H9 (cell line): ENCODE data around the gene VDAC1. TPM values are rescaled to one million over a fixed set of nuclear protein-coding genes. Genes with fewer than 3 reads are reported as not detected.

Source experiments
- DNase-seq: peaks from one replicate; pipeline ENCODE4 v3.0.0-alpha.2; 2017
- H2AFZ ChIP-seq: one replicate; pipeline ENCODE4 v1.6.1; 2013; ENCODE audit warnings: mild to moderate bottlenecking, low read length, control low read depth, moderate library complexity
- H2AK5ac ChIP-seq: 2 replicates; pipeline ENCODE4 v1.6.1; 2013; ENCODE audit warnings: low read length, control low read depth, mixed read lengths; ENCODE audit not compliant: insufficient read length
- H2BK120ac ChIP-seq: one replicate; pipeline ENCODE4 v1.6.1; 2013; ENCODE audit warnings: low read depth, mild to moderate bottlenecking, low read length, control low read depth, inconsistent platforms; ENCODE audit not compliant: poor library complexity, severe bottlenecking
- H2BK12ac ChIP-seq: 2 replicates; pipeline ENCODE4 v1.6.1; 2013; ENCODE audit warnings: low read length, control low read depth, mixed read lengths, low read depth; ENCODE audit not compliant: insufficient read length
- H2BK15ac ChIP-seq: 2 replicates; pipeline ENCODE4 v1.6.1; 2013; ENCODE audit warnings: low read depth, low read length, control low read depth
- H2BK20ac ChIP-seq: one replicate; pipeline ENCODE4 v1.6.1; 2013; ENCODE audit warnings: low read depth, mild to moderate bottlenecking, low read length, control low read depth, inconsistent platforms; ENCODE audit not compliant: poor library complexity, severe bottlenecking
- H2BK5ac ChIP-seq: 2 replicates; pipeline ENCODE4 v1.6.1; 2013; ENCODE audit warnings: low read length, control low read depth, mixed read lengths; ENCODE audit not compliant: insufficient read length
- H3K14ac ChIP-seq: 2 replicates; pipeline ENCODE4 v1.6.1; 2013; ENCODE audit warnings: low read length, control low read depth; ENCODE audit not compliant: insufficient read depth
- H3K18ac ChIP-seq: 2 replicates; pipeline ENCODE4 v1.6.1; 2013; ENCODE audit warnings: low read depth, mild to moderate bottlenecking, mixed read lengths, low read length, control low read depth; ENCODE audit not compliant: insufficient read length
- H3K23ac ChIP-seq: 2 replicates; pipeline ENCODE4 v1.6.1; 2013; ENCODE audit warnings: low read length, control low read depth, mixed read lengths, low read depth; ENCODE audit not compliant: insufficient read length
- H3K23me2 ChIP-seq: 2 replicates; pipeline ENCODE4 v1.6.1; 2013; ENCODE audit warnings: low read depth, mild to moderate bottlenecking, mixed read lengths, low read length, control low read depth; ENCODE audit not compliant: insufficient read length, poor library complexity, severe bottlenecking
- H3K27ac ChIP-seq: 2 replicates; pipeline ENCODE4 v1.5.1; 2013; ENCODE audit warnings: low read length, control low read depth, mixed read lengths, low read depth; ENCODE audit not compliant: insufficient read length
- H3K27me3 ChIP-seq: 2 replicates; pipeline ENCODE4 v1.6.1; 2013; ENCODE audit warnings: low read length, control low read depth, inconsistent platforms; ENCODE audit not compliant: insufficient read depth
- H3K4ac ChIP-seq: 2 replicates; pipeline ENCODE4 v1.6.1; 2013; ENCODE audit warnings: low read depth, mild to moderate bottlenecking, control low read depth, inconsistent platforms, low read length, moderate library complexity
- H3K4me1 ChIP-seq: 2 replicates; pipeline ENCODE4 v1.6.1; 2013; ENCODE audit warnings: low read length, control low read depth, inconsistent platforms; ENCODE audit not compliant: insufficient read depth
- H3K4me2 ChIP-seq: 2 replicates; pipeline ENCODE4 v1.6.1; 2013; ENCODE audit warnings: low read length, control low read depth, mixed read lengths; ENCODE audit not compliant: insufficient read length, insufficient read depth
- H3K56ac ChIP-seq: 2 replicates; pipeline ENCODE4 v1.6.1; 2013; ENCODE audit warnings: low read depth, mild to moderate bottlenecking, mixed read lengths, low read length, control low read depth; ENCODE audit not compliant: insufficient read length
- H3K79me1 ChIP-seq: 2 replicates; pipeline ENCODE4 v1.6.1; 2013; ENCODE audit warnings: low read depth, mild to moderate bottlenecking, moderate library complexity, low read length, control low read depth, inconsistent platforms; ENCODE audit not compliant: insufficient read depth, poor library complexity, severe bottlenecking
- H3K79me2 ChIP-seq: 2 replicates; pipeline ENCODE4 v1.6.1; 2013; ENCODE audit warnings: low read length, control low read depth, inconsistent platforms; ENCODE audit not compliant: insufficient read depth
- H3K9ac ChIP-seq: 2 replicates; pipeline ENCODE4 v1.6.1; 2013; ENCODE audit warnings: low read length, control low read depth, mixed read lengths; ENCODE audit not compliant: insufficient read length; ENCODE audit errors: extremely low read depth
- H3K9me3 ChIP-seq: one replicate; pipeline ENCODE4 v1.6.1; 2013; ENCODE audit warnings: low read depth, low read length, inconsistent platforms; ENCODE audit not compliant: control insufficient read depth
- H3T11ph ChIP-seq: one replicate; pipeline ENCODE4 v1.6.1; 2013; ENCODE audit warnings: mild to moderate bottlenecking, low read length, control low read depth, inconsistent platforms
- H4K20me1 ChIP-seq: one replicate; pipeline ENCODE4 v1.6.1; 2013; ENCODE audit not compliant: control insufficient read depth, insufficient read length, insufficient read depth
- H4K5ac ChIP-seq: 2 replicates; pipeline ENCODE4 v1.6.1; 2013; ENCODE audit warnings: low read depth, mild to moderate bottlenecking, mixed read lengths, low read length, control low read depth; ENCODE audit not compliant: insufficient read length
- H4K8ac ChIP-seq: replicated peaks from 2 replicates; pipeline ENCODE4 v1.6.1; 2013; ENCODE audit warnings: low read length, control low read depth, mixed read lengths, low read depth; ENCODE audit not compliant: insufficient read length
- H4K91ac ChIP-seq: 2 replicates; pipeline ENCODE4 v1.6.1; 2013; ENCODE audit warnings: low read depth, mild to moderate bottlenecking, moderate library complexity, mixed read lengths, low read length, control low read depth; ENCODE audit not compliant: insufficient read length
- H3K27ac Mint-ChIP-seq, 3 experiments: 2 replicates in 2 of 3; 3 replicates in 1 of 3; pipeline ENCODE4 v1.8.0; 2020 to 2021; ENCODE audit warnings: mixed read lengths in 3 of 3, mild to moderate bottlenecking in 1 of 3, moderate library complexity in 1 of 3
- H3K27me3 Mint-ChIP-seq: 2 replicates; pipeline ENCODE4 v1.8.0; 2021; ENCODE audit warnings: low read depth, mild to moderate bottlenecking, moderate library complexity, mixed read lengths
- H3K36me3 Mint-ChIP-seq, 3 experiments: 2 replicates in 2 of 3; 3 replicates in 1 of 3; pipeline ENCODE4 v1.8.0; 2020 to 2021; ENCODE audit warnings: low read depth in 3 of 3, mixed read lengths in 3 of 3; ENCODE audit not compliant: insufficient read depth in 1 of 3
- H3K4me1 Mint-ChIP-seq, 2 experiments: 2 replicates each; pipeline ENCODE4 v1.8.0; 2020; ENCODE audit warnings: mixed read lengths in 2 of 2
- H3K4me3 Mint-ChIP-seq, 2 experiments: 2 replicates in 1 of 2; 3 replicates in 1 of 2; pipeline ENCODE4 v1.8.0; 2020 to 2021; ENCODE audit warnings: mild to moderate bottlenecking in 2 of 2, mixed read lengths in 2 of 2, moderate library complexity in 1 of 2
- H3K9me3 Mint-ChIP-seq, 2 experiments: 2 replicates in 1 of 2; 3 replicates in 1 of 2; pipeline ENCODE4 v1.8.0; 2020; ENCODE audit warnings: mild to moderate bottlenecking in 2 of 2, mixed read lengths in 2 of 2, moderate library complexity in 1 of 2
- CTCF ChIP-seq: fragments of 200-600 bp; sonication (generic); conservative IDR thresholded peaks from 3 replicates; pipeline ENCODE4 v1.8.0; 2021; ENCODE audit warnings: antibody characterized with exemption, mild to moderate bottlenecking
- WGBS: extraction: QIAGEN DNeasy Blood & Tissue Kit; methylation state at CpG from one replicate; pipeline ENCODE4 v1.1.7; 2013; ENCODE audit warnings: missing lambda C conversion rate, low lambda C conversion rate, mixed read lengths; ENCODE audit not compliant: insufficient read length; ENCODE audit errors: extremely low coverage; 5-methylcytosine and 5-hydroxymethylcytosine counted together
- total RNA-seq: library from RNA; stranded (reverse); gene quantifications from 2 replicates; pipeline ENCODE4 v1.2.1, GENCODE V29; 2021

Gene VDAC1
- total RNA-seq, 1 experiment from 2014 or later, result 208 TPM

GRCh38 chr5:133962131-133962530 lies 42.6 kb downstream of the VDAC1 start:
- TF ChIP-seq CTCF, result no peak
- Histone ChIP-seq H4K8ac (no peak overlapping the region), H3K4me1 (no peaks in the 10 kb centered on the region), H3K9ac (no peak overlapping the region), H2AK5ac (no peak overlapping the region), H3K4me2 (no peak overlapping the region), H3K79me2 (peaks cover under 1% of the 10 kb centered on the region; the same call in 1 of the 2 replicates), H4K20me1 (no peaks in the 10 kb centered on the region), H2BK12ac (no peak overlapping the region), H3K4ac (no peak overlapping the region), H3K27me3 (no peaks in the 10 kb centered on the region), H3K23ac (no peak overlapping the region), H3K23me2 (no peaks in the 10 kb centered on the region), H3K56ac (no peak overlapping the region), H2BK5ac (no peak overlapping the region), H4K91ac (no peak overlapping the region), H2BK15ac (no peak overlapping the region), H3K27ac (no peak overlapping the region), H3K9me3 (no peaks in the 10 kb centered on the region), H2AFZ (no peak overlapping the region), H2BK120ac (no peak overlapping the region), H3K18ac (no peak overlapping the region), H3K14ac (no peak overlapping the region), H4K5ac (no peak overlapping the region), H3T11ph (no peak overlapping the region), H2BK20ac (no peak overlapping the region), H3K79me1 (no peaks in the 10 kb centered on the region)
- WGBS, result no CpG with 5 or more reads among the region's 2 CpGs
- H3K27me3 Mint-ChIP-seq, result no peaks in the 10 kb centered on the region
- no peak overlapping the region for H3K4me3 Mint-ChIP-seq
- H3K27ac Mint-ChIP-seq, result no peak overlapping the region; a peak in 1 of 7 replicates
- no peak for DNase-seq
- H3K36me3 Mint-ChIP-seq, result peaks cover 3 to 20% (median 14%) of the 10 kb centered on the region in 3 experiments; a peak in 6 of 7 replicates
- no peaks in the 10 kb centered on the region for H3K9me3 Mint-ChIP-seq
- H3K4me1 Mint-ChIP-seq, result peaks cover 3 to 7% of the 10 kb centered on the region in 2 experiments
